Cardiac muscle cell (in vitro differentiated cells and primary cell): ENCODE measurements around the gene SUFU. TPM values are rescaled to one million over a fixed set of nuclear protein-coding genes. Genes with fewer than 3 reads are reported as not detected.
"Not testable (repeated sequence)": the region's sequence is repeated elsewhere in the genome, so short reads cannot be mapped to it uniquely, and the experiment has no call there.

Experiments
- DNase-seq, 2 donors: peaks; one replicate each; pipeline versions ENCODE4 v3.0.0 to v3.0.0-alpha.2; 2010 to 2017; ENCODE audit warnings: low read depth in 1 of 2, low spot score in 1 of 2
- H3K27ac ChIP-seq: fragments of 200-600 bp; sonication (generic); 2 replicates; pipeline ENCODE4 v1.5.1; 2016
- H3K27me3 ChIP-seq: fragments of 200-600 bp; sonication (generic); 2 replicates; pipeline ENCODE4 v1.6.0; 2016; ENCODE audit warnings: control low read depth
- H3K36me3 ChIP-seq: fragments of 200-600 bp; sonication (generic); 2 replicates; pipeline ENCODE4 v1.5.1; 2016; ENCODE audit warnings: control low read depth
- H3K4me1 ChIP-seq: fragments of 200-600 bp; sonication (generic); 2 replicates; pipeline ENCODE4 v1.8.1; 2017; ENCODE audit warnings: low read depth, mild to moderate bottlenecking, mixed run types
- H3K4me3 ChIP-seq: fragments of 200-600 bp; sonication (generic); 2 replicates; pipeline ENCODE4 v1.5.1; 2016; ENCODE audit warnings: mild to moderate bottlenecking
- H3K9me3 ChIP-seq: fragments of 200-600 bp; sonication (generic); 2 replicates; pipeline ENCODE4 v1.5.1; 2017; ENCODE audit warnings: low read depth, mild to moderate bottlenecking, control low read depth
- CTCF ChIP-seq: IDR thresholded peaks from 2 replicates; pipeline ENCODE4 v1.5.1; 2012; ENCODE audit warnings: low read depth, mild to moderate bottlenecking, low read length
- polyA plus RNA-seq: library from polyadenylated mRNA; unstranded; fragments of >200 nt; fragmentation: Nextera tagmentation; extraction: Ambion mirVana; gene quantifications from 2 replicates; pipeline ENCODE4 v1.2.1, GENCODE V29; 2016
- total RNA-seq: library from RNA; depleted of rRNA; stranded (reverse); fragments of >200 nt; gene quantifications from 2 replicates; pipeline ENCODE4 v1.2.3, GENCODE V29; 2016

The SUFU gene
- total RNA-seq (11.3 and 14.2 TPM in 2 replicates), polyA plus RNA-seq (18.4 and 28.3 TPM in 2 replicates)

GRCh38 chr10:102503264-102504178, at the start of gene SUFU:
SUFU (plus strand) TSS chr10:102503972; CDS start chr10:102504153, 181 bp downstream.
- Histone ChIP-seq H3K4me1 (peaks cover 18% of the 10 kb centered on the region), H3K4me3 (peak within 1 kb of the TSS; percentile 83), H3K9me3 (no peaks in the 10 kb centered on the region), H3K27ac (peak within 1 kb of the TSS; percentile 65), H3K36me3 (no peaks in the 10 kb centered on the region), H3K27me3 (no peaks in the 10 kb centered on the region)
- peak; percentile 95 for TF ChIP-seq CTCF
- DNase-seq: peak; percentile 100

GRCh38 chr10:102454662-102455487, 48.9 kb upstream of the SUFU start:
- not testable (repeated sequence) for H3K27me3 ChIP-seq, H3K4me3 ChIP-seq, H3K27ac ChIP-seq, H3K4me1 ChIP-seq, H3K36me3 ChIP-seq, H3K9me3 ChIP-seq, DNase-seq

DNA sequence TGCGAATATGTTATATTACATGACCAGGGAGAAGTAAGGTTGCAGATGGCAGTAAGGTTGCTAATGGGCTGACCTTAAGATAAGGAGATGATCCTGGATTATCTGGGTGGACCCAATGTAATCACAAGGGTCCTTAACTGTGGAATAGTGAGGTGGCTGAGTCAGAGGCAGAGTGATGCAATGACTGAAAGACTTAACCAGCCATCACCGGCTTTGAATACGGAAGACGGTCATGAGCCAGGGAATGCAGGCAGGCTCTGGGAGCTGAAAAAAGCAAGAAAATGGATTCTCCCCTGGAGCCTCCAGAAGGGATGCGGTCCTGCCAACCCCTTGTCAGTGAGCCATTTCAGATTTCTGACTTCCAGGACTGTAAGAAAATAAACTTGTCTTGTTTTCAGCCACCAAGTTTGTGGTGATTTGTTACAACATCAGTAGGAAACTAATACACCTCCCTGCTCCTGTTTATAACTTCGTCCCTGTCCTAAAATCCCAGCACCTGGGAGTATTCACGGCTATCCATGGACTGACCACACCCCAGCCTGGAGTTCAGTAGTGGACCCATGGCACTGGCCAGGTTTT, 47.8 kb upstream of the SUFU start:
- peak in 1 of 2 donors; percentile 92 for DNase-seq
- Histone ChIP-seq H3K27me3 (no peaks in the 10 kb centered on the region), H3K4me1 (no peaks in the 10 kb centered on the region), H3K36me3 (no peaks in the 10 kb centered on the region), H3K9me3 (no peaks in the 10 kb centered on the region), H3K4me3 (no peak overlapping the region), H3K27ac (no peak overlapping the region)
- no peak for TF ChIP-seq CTCF

- no peak for TF ChIP-seq CTCF
- Histone ChIP-seq H3K9me3 (no peaks in the 10 kb centered on the region), H3K4me3 (no peak overlapping the region), H3K36me3 (no peaks in the 10 kb centered on the region), H3K27ac (no peak overlapping the region), H3K4me1 (no peaks in the 10 kb centered on the region), H3K27me3 (peaks cover 7% of the 10 kb centered on the region)
- DNase-seq: no peak
Observed at GRCh38 chr10:102457591-102458150, 46.1 kb upstream of the SUFU start.

DNA sequence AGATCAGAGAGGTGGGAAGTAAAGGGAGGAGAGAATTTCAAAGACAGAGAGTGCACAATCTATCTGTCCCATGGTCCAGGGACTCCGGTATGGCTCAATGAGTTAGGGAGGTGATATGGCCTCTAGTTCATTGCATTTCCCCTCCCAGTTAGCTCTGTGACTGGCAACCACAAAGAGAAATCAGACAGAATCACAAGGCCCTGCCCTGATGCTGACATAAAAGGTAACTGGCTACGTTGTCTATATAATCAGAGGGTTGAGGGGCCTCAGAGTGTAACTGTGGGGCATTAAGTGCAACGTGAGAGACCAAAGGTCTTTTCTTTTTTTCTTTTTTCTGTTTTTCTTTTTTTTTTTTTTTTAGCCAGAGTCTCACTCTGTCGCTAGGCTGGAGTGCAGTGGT, 45.1 kb upstream of the SUFU start:
- Histone ChIP-seq H3K36me3 (no peaks in the 10 kb centered on the region), H3K4me3 (no peak overlapping the region), H3K27me3 (peaks cover 7% of the 10 kb centered on the region), H3K27ac (no peak overlapping the region), H3K4me1 (no peaks in the 10 kb centered on the region), H3K9me3 (no peaks in the 10 kb centered on the region)
- no peak for DNase-seq
- no peak for TF ChIP-seq CTCF
